ENCODE results near the gene ITM2C.

The ITM2C gene

DNA sequence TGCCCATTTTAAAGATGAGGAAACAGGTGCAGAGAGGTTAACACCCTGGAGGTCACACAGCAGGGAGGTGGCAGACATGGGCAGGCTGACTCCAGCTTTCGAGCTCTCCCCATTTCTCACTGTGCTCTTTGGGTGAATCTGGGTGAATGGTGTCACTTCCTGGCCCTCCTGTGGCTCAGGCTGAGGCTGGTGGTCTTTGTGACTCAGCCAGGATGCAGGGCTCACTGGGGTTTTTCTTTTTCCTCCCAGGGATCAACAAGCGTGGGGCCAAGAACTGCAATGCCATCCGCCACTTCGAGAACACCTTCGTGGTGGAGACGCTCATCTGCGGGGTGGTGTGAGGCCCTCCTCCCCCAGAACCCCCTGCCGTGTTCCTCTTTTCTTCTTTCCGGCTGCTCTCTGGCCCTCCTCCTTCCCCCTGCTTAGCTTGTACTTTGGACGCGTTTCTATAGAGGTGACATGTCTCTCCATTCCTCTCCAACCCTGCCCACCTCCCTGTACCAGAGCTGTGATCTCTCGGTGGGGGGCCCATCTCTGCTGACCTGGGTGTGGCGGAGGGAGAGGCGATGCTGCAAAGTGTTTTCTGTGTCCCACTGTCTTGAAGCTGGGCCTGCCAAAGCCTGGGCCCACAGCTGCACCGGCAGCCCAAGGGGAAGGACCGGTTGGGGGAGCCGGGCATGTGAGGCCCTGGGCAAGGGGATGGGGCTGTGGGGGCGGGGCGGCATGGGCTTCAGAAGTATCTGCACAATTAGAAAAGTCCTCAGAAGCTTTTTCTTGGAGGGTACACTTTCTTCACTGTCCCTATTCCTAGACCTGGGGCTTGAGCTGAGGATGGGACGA, 13.2 kb downstream of the ITM2C start:
- TF ChIP-seq FOXK2 (IDR thresholded peaks at IDR 0.05) = no peak
- no peak for TF ChIP-seq L3MBTL2 (conservative IDR thresholded peaks at IDR 0.05)
- no peak for TF ChIP-seq HDGF (IDR thresholded peaks at IDR 0.05; ENCODE audit: borderline replicate concordance)
- no peak for TF ChIP-seq SUZ12 (IDR thresholded peaks at IDR 0.05)
- no peak for TF ChIP-seq NFRKB (IDR thresholded peaks at IDR 0.05)
- TF ChIP-seq BHLHE40 (IDR thresholded peaks at IDR 0.05; ENCODE audit: borderline replicate concordance) = no peak
- no peak for TF ChIP-seq TARDBP (IDR thresholded peaks at IDR 0.05)
- TF ChIP-seq, protein P1, sequence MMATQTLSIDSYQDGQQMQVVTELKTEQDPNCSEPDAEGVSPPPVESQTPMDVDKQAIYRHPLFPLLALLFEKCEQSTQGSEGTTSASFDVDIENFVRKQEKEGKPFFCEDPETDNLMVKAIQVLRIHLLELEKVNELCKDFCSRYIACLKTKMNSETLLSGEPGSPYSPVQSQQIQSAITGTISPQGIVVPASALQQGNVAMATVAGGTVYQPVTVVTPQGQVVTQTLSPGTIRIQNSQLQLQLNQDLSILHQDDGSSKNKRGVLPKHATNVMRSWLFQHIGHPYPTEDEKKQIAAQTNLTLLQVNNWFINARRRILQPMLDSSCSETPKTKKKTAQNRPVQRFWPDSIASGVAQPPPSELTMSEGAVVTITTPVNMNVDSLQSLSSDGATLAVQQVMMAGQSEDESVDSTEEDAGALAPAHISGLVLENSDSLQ (IDR thresholded peaks at IDR 0.05) = no peak
- no peak for TF ChIP-seq CTBP1 (IDR thresholded peaks at IDR 0.05; ENCODE audit: borderline replicate concordance)
- no peak for TF ChIP-seq ARNT (IDR thresholded peaks at IDR 0.05)
- TF ChIP-seq FOXM1 (IDR thresholded peaks at IDR 0.05; ENCODE audit: borderline replicate concordance) = no peak
- no peak for TF ChIP-seq LEF1 (IDR thresholded peaks at IDR 0.05; ENCODE audit: borderline replicate concordance)
- ChIA-PET POLR2A (no interaction called here), CTCF (interaction anchor here (0.6 kb wide), 1 partner anchor 54 kb away, joined by 3 read pairs; no protein-coding TSS in a partner anchor)
- no peak for DNase-seq (ENCODE audit: extremely low spot score)

DNA sequence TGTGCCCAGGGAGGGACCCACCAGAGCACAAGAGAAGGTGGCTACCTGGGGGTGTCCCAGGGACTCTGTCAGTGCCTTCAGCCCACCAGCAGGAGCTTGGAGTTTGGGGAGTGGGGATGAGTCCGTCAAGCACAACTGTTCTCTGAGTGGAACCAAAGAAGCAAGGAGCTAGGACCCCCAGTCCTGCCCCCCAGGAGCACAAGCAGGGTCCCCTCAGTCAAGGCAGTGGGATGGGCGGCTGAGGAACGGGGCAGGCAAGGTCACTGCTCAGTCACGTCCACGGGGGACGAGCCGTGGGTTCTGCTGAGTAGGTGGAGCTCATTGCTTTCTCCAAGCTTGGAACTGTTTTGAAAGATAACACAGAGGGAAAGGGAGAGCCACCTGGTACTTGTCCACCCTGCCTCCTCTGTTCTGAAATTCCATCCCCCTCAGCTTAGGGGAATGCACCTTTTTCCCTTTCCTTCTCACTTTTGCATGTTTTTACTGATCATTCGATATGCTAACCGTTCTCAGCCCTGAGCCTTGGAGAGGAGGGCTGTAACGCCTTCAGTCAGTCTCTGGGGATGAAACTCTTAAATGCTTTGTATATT, 14.0 kb downstream of the ITM2C start:
- TF ChIP-seq SP1 (IDR thresholded peaks at IDR 0.05) (no peak), FOXA1 (IDR thresholded peaks at IDR 0.05) (no peak), FOXM1 (IDR thresholded peaks at IDR 0.05; ENCODE audit: borderline replicate concordance) (no peak), ELF4 (IDR thresholded peaks at IDR 0.05) (no peak), FOXK2 (IDR thresholded peaks at IDR 0.05) (no peak), SUZ12 (IDR thresholded peaks at IDR 0.05) (no peak), LEF1 (IDR thresholded peaks at IDR 0.05; ENCODE audit: borderline replicate concordance) (no peak), CTBP1 (IDR thresholded peaks at IDR 0.05; ENCODE audit: borderline replicate concordance) (no peak), NFRKB (IDR thresholded peaks at IDR 0.05) (no peak), TARDBP (IDR thresholded peaks at IDR 0.05) (no peak), ZNF384 (IDR thresholded peaks at IDR 0.05) (no peak), BHLHE40 (IDR thresholded peaks at IDR 0.05; ENCODE audit: borderline replicate concordance) (no peak), L3MBTL2 (conservative IDR thresholded peaks at IDR 0.05) (no peak), HDGF (IDR thresholded peaks at IDR 0.05; ENCODE audit: borderline replicate concordance) (no peak)
- TF ChIP-seq, protein P1 (IDR thresholded peaks at IDR 0.05) = no peak
- ChIA-PET POLR2A (interaction anchor here (0.9 kb wide), 1 partner anchor 14 kb away, joined by 3 read pairs; the partner anchor contains the start of gene ITM2C), CTCF (interaction anchor here (0.6 kb wide), 1 partner anchor 54 kb away, joined by 3 read pairs; no protein-coding TSS in a partner anchor)
- DNase-seq (ENCODE audit: extremely low spot score) = no peak

DNA sequence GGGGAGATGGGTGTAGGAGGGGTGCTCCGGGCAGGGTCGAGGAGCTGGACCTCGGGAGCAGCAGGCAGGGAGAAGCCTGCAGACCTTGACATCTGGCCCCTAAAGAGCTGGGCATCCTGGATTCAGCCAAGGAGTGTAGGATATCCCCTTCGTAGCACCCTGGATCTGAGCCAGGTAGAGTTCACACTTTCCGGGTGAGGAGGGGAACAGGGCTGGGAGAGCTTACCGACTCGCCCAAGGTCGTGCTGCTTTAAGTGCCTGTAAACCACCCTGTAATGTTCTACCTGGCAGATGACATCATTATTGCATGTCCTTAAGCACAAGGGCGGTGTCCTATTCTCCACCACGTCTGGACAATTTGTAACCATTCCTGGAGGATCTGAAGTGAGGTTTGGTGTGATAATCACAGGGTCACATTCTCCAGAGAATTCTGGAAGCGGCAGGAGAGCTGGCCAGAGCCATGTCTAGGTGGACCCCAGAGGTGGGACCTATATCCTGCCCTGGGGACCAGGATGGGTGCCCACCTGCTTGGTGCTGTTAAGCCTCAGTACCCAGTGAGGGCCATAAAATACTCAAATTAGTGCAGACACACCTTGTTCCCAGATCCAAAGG, 14.6 kb downstream of the ITM2C start:
- no peak for DNase-seq (ENCODE audit: extremely low spot score)
- no peak for TF ChIP-seq LEF1 (IDR thresholded peaks at IDR 0.05; ENCODE audit: borderline replicate concordance)
- TF ChIP-seq FOXM1 (IDR thresholded peaks at IDR 0.05; ENCODE audit: borderline replicate concordance) = no peak
- TF ChIP-seq L3MBTL2 (conservative IDR thresholded peaks at IDR 0.05) = no peak
- TF ChIP-seq, protein P1 (IDR thresholded peaks at IDR 0.05) = no peak
- no peak for TF ChIP-seq NFRKB (IDR thresholded peaks at IDR 0.05)
- TF ChIP-seq ELF4 (IDR thresholded peaks at IDR 0.05) = no peak
- TF ChIP-seq BHLHE40 (IDR thresholded peaks at IDR 0.05; ENCODE audit: borderline replicate concordance) = no peak
- TF ChIP-seq SUZ12 (IDR thresholded peaks at IDR 0.05) = no peak
- no peak for TF ChIP-seq FOXA1 (IDR thresholded peaks at IDR 0.05)
- no peak for TF ChIP-seq TARDBP (IDR thresholded peaks at IDR 0.05)
- no peak for TF ChIP-seq ZNF384 (IDR thresholded peaks at IDR 0.05)
- no peak for TF ChIP-seq FOXK2 (IDR thresholded peaks at IDR 0.05)
- no peak for TF ChIP-seq ARNT (IDR thresholded peaks at IDR 0.05)
- no peak for TF ChIP-seq HDGF (IDR thresholded peaks at IDR 0.05; ENCODE audit: borderline replicate concordance)
- TF ChIP-seq CTBP1 (IDR thresholded peaks at IDR 0.05; ENCODE audit: borderline replicate concordance) = no peak
- TF ChIP-seq SP1 (IDR thresholded peaks at IDR 0.05) = no peak
- POLR2A ChIA-PET = interaction anchor here (0.9 kb wide), 1 partner anchor 15 kb away, joined by 3 read pairs; the partner anchor contains the start of gene ITM2C
- CTCF ChIA-PET = no interaction called here

DNA sequence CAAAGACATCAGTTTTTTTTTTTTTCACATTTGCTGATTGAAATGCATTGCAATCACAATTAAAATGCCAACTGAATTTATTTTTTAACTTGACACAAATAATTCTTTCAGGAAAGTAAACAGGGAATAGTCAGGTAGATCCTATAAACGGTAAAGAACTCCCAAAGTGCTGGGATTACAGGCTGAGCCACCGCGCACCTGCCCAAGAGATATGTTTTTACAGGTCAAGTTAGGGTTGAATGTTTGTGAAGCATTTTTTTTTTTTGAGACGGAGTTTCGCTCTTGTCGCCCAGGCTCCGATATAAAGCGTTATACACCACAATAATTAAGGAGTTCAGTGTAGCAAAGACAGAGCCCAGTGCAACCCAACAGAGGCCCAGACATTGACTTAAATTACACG, 15.1 kb downstream of the ITM2C start:
- ChIA-PET POLR2A (no interaction called here), CTCF (no interaction called here)
- TF ChIP-seq SUZ12 (IDR thresholded peaks at IDR 0.05) (no peak), ELF4 (IDR thresholded peaks at IDR 0.05) (no peak), SP1 (IDR thresholded peaks at IDR 0.05) (no peak), ARNT (IDR thresholded peaks at IDR 0.05) (no peak), CTBP1 (IDR thresholded peaks at IDR 0.05; ENCODE audit: borderline replicate concordance) (no peak), L3MBTL2 (conservative IDR thresholded peaks at IDR 0.05) (no peak), LEF1 (IDR thresholded peaks at IDR 0.05; ENCODE audit: borderline replicate concordance) (no peak)
- no peak for DNase-seq (ENCODE audit: extremely low spot score)

DNA sequence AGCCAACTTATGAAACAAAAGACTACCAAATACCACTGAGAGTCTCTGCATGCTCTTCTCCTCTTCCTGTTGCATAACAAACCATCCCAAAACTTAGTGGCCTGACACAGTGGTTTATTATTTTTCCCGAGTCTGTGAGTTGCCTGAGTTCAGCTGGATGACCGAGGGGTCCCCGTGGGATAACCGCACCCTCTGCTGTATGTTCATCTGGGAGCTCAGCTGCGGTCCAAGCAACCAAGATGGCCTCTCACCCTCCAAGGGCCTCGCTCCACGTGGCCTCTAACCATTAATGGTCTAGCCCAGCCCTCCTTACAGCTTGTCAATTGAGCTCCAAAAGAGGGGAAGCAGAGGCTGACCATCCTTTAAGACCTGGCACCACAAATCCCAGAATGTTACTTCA, 17.1 kb downstream of the ITM2C start:
- CTCF ChIA-PET = no interaction called here
- DNase-seq (ENCODE audit: extremely low spot score) = no peak
- TF ChIP-seq ELF4 (IDR thresholded peaks at IDR 0.05) = no peak
- TF ChIP-seq ARNT (IDR thresholded peaks at IDR 0.05) = no peak
- TF ChIP-seq LEF1 (IDR thresholded peaks at IDR 0.05; ENCODE audit: borderline replicate concordance) = no peak
- no peak for TF ChIP-seq L3MBTL2 (conservative IDR thresholded peaks at IDR 0.05)
- no peak for TF ChIP-seq SP1 (IDR thresholded peaks at IDR 0.05)
- TF ChIP-seq TARDBP (IDR thresholded peaks at IDR 0.05) = no peak
- TF ChIP-seq ZNF384 (IDR thresholded peaks at IDR 0.05) = no peak
- no peak for TF ChIP-seq FOXM1 (IDR thresholded peaks at IDR 0.05; ENCODE audit: borderline replicate concordance)
- TF ChIP-seq FOXA1 (IDR thresholded peaks at IDR 0.05) = no peak
- TF ChIP-seq CTBP1 (IDR thresholded peaks at IDR 0.05; ENCODE audit: borderline replicate concordance) = no peak
- TF ChIP-seq HDGF (IDR thresholded peaks at IDR 0.05; ENCODE audit: borderline replicate concordance) = no peak
- TF ChIP-seq FOXK2 (IDR thresholded peaks at IDR 0.05) = no peak
- TF ChIP-seq SUZ12 (IDR thresholded peaks at IDR 0.05) = no peak
- TF ChIP-seq, protein P1 (IDR thresholded peaks at IDR 0.05) = no peak
- no peak for TF ChIP-seq NFRKB (IDR thresholded peaks at IDR 0.05)
- POLR2A ChIA-PET = no interaction called here
